T-helper 17 cell (primary cell): ENCODE results near the gene POLDIP2. TPM values are rescaled to one million over a fixed set of nuclear protein-coding genes. Genes with fewer than 3 reads are reported as not detected.

ENCODE experiments used
- ATAC-seq: fragments of 150-1000 bp; cut with Tn5 transposase; 2 replicates; pipeline ENCODE4 v1.10.0; 2021; ENCODE audit warnings: mild to moderate bottlenecking, moderate library complexity
- DNase-seq, 3 donors: peaks; one replicate each; pipeline versions ENCODE4 v3.0.0 to v3.0.0-alpha.2; 2020 to 2021
- H3K9me3 ChIP-seq: one replicate; pipeline ENCODE4 v1.7.0; 2013; ENCODE audit warnings: low read length, mild to moderate bottlenecking; ENCODE audit not compliant: control insufficient read depth, poor library complexity, severe bottlenecking
- H3K27ac Mint-ChIP-seq: one replicate; pipeline ENCODE4 v1.8.0; 2022; ENCODE audit warnings: mild to moderate bottlenecking, moderate library complexity, mixed read lengths
- H3K27me3 Mint-ChIP-seq: one replicate; pipeline ENCODE4 v1.8.0; 2022; ENCODE audit warnings: mixed read lengths
- H3K36me3 Mint-ChIP-seq: one replicate; pipeline ENCODE4 v1.8.0; 2022; ENCODE audit warnings: low read depth, mixed read lengths
- H3K4me1 Mint-ChIP-seq: one replicate; pipeline ENCODE4 v1.8.0; 2022; ENCODE audit warnings: mild to moderate bottlenecking, mixed read lengths
- H3K4me3 Mint-ChIP-seq: one replicate; pipeline ENCODE4 v1.8.0; 2022; ENCODE audit warnings: mild to moderate bottlenecking, moderate library complexity, mixed read lengths
- total RNA-seq, 4 donors: library from RNA in 2 of 4; stranded (reverse) in 2 of 4; gene quantifications; one replicate each; pipeline ENCODE4 v1.2.3 and lab custom pipeline; 2022 to 2026

POLDIP2 gene
- total RNA-seq, 2 donors from 2014 or later, result 24.6 to 30.7 TPM

- ATAC-seq, result no peak
- DNase-seq, result no peak
- Mint-ChIP-seq H3K36me3 (peaks cover 3% of the 10 kb centered on the region), H3K4me1 (peaks cover 11% of the 10 kb centered on the region), H3K27me3 (no peaks in the 10 kb centered on the region), H3K4me3 (no peak overlapping the region), H3K27ac (peak overlapping the region; percentile 11)
- H3K9me3 ChIP-seq, result no peaks in the 10 kb centered on the region
Measured at GRCh38 chr17:28397275-28397674, 39.9 kb upstream of the POLDIP2 start.

GRCh38 chr17:28396635-28397239 lies 39.4 kb upstream of the POLDIP2 start:
- DNase-seq (no peak), ATAC-seq (no peak)
- H3K9me3 ChIP-seq, result no peaks in the 10 kb centered on the region
- Mint-ChIP-seq H3K27me3 (no peaks in the 10 kb centered on the region), H3K36me3 (peaks cover 3% of the 10 kb centered on the region), H3K4me3 (no peak overlapping the region), H3K4me1 (peaks cover 9% of the 10 kb centered on the region), H3K27ac (no peak overlapping the region)

GRCh38 chr17:28395968-28396367 lies 38.6 kb upstream of the POLDIP2 start:
- H3K9me3 ChIP-seq, result no peaks in the 10 kb centered on the region
- Mint-ChIP-seq H3K27ac (no peak overlapping the region), H3K27me3 (no peaks in the 10 kb centered on the region), H3K4me1 (peaks cover 9% of the 10 kb centered on the region), H3K4me3 (no peak overlapping the region), H3K36me3 (peaks cover 5% of the 10 kb centered on the region)
- DNase-seq (no peak), ATAC-seq (no peak)

- Mint-ChIP-seq H3K4me3 (no peak overlapping the region), H3K4me1 (peaks cover 11% of the 10 kb centered on the region), H3K36me3 (peaks cover 6% of the 10 kb centered on the region), H3K27ac (no peak overlapping the region), H3K27me3 (no peaks in the 10 kb centered on the region)
- ATAC-seq (no peak), DNase-seq (no peak)
- no peaks in the 10 kb centered on the region for H3K9me3 ChIP-seq
Measured at GRCh38 chr17:28395426-28395825, 38.1 kb upstream of the POLDIP2 start.

- peaks cover 11% of the 10 kb centered on the region for H3K36me3 Mint-ChIP-seq
- DNase-seq (no peak), ATAC-seq (no peak)
- H3K4me1 Mint-ChIP-seq, result peaks cover 15% of the 10 kb centered on the region
- H3K9me3 ChIP-seq, result no peaks in the 10 kb centered on the region
- no peak overlapping the region for H3K4me3 Mint-ChIP-seq
- no peaks in the 10 kb centered on the region for H3K27me3 Mint-ChIP-seq
- no peak overlapping the region for H3K27ac Mint-ChIP-seq
Measured at GRCh38 chr17:28394337-28395116, 37.2 kb upstream of the POLDIP2 start.

DNA sequence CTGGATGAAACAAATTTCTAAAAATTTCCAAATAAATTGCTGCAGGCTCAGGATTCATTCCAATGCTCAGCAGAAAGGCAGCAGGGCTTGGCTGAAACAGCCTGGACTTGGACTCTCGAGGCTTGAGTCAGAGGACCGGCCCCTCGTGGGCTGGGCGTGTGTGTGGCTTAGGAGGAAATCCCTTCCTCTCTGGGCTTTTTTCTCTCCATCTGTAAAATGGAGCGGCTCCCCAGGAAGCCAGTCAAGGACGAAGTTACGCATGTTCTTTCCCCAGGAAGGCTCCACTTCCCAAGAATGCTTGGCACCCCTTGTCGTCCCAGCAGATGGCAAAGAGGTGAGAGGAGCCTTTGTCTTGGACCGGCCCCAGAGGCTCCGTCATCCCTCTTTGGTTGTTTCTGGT lies 35.2 kb upstream of the POLDIP2 start:
- peaks cover 11% of the 10 kb centered on the region for H3K36me3 Mint-ChIP-seq
- peaks cover 11% of the 10 kb centered on the region for H3K4me1 Mint-ChIP-seq
- H3K4me3 Mint-ChIP-seq, result no peak overlapping the region
- no peak for DNase-seq
- H3K27me3 Mint-ChIP-seq, result no peaks in the 10 kb centered on the region
- no peak for ATAC-seq
- no peak overlapping the region for H3K27ac Mint-ChIP-seq
- no peaks in the 10 kb centered on the region for H3K9me3 ChIP-seq

- no peak overlapping the region for H3K4me3 Mint-ChIP-seq
- no peak overlapping the region for H3K27ac Mint-ChIP-seq
Measured at GRCh38 chr17:28391401-28391800, 34.1 kb upstream of the POLDIP2 start.

GRCh38 chr17:28390984-28391383 lies 33.7 kb upstream of the POLDIP2 start:
- DNase-seq, result no peak
- no peak overlapping the region for H3K4me3 Mint-ChIP-seq
- H3K4me1 Mint-ChIP-seq, result peaks cover 13% of the 10 kb centered on the region
- H3K36me3 Mint-ChIP-seq, result peaks cover 11% of the 10 kb centered on the region
- no peak for ATAC-seq
- no peaks in the 10 kb centered on the region for H3K9me3 ChIP-seq
- H3K27me3 Mint-ChIP-seq, result no peaks in the 10 kb centered on the region
- H3K27ac Mint-ChIP-seq, result no peak overlapping the region

More at GRCh38 chr17:28391401-28391800, 34.1 kb upstream of the POLDIP2 start:
- H3K9me3 ChIP-seq, result no peaks in the 10 kb centered on the region
- no peak for DNase-seq
- ATAC-seq, result no peak
- H3K27me3 Mint-ChIP-seq, result no peaks in the 10 kb centered on the region
- peaks cover 11% of the 10 kb centered on the region for H3K4me1 Mint-ChIP-seq
- peaks cover 11% of the 10 kb centered on the region for H3K36me3 Mint-ChIP-seq

DNA sequence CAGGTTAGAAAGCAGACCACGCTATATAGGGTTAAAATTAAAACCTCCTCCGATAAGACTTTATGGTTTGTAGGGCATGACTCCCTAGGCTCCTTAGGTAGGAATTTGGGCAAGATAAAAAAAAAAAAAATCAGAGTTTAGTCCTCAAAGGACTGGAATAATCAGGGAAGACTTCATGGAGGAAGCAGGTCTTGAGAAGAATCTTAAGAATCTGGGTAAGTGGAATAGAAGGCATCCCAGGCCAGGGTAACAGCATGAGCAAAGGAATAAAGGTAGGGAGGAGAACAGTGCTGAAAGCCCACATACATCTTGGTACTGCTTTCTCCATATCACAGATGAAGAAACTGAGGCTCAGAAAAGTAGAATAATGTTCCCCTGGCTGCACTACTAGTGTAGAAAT lies 33.2 kb upstream of the POLDIP2 start:
- H3K27ac Mint-ChIP-seq, result no peak overlapping the region
- no peaks in the 10 kb centered on the region for H3K9me3 ChIP-seq
- H3K4me1 Mint-ChIP-seq, result peaks cover 13% of the 10 kb centered on the region
- DNase-seq (no peak), ATAC-seq (no peak)
- H3K36me3 Mint-ChIP-seq, result peaks cover 11% of the 10 kb centered on the region
- no peaks in the 10 kb centered on the region for H3K27me3 Mint-ChIP-seq
- no peak overlapping the region for H3K4me3 Mint-ChIP-seq

DNA sequence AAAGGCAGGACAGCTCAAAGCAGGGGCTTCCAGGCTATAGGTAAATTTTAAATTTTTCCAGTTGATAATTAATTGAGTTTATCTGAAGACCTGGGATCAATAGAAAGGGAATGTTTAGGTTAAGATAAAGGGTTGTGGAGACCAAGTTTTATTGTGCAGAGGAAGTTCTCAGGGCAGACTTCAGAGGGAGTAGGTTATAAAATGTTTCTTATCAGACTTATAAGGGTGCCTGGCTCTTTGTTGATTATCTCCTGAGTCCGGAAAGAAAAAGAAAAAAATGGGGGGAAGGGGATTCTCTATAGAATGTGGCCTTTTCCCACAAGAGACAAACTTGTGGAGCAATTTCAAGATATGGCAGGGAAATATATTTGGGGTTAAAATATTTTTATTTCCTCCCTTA lies 32.8 kb upstream of the POLDIP2 start:
- Mint-ChIP-seq H3K27me3 (no peaks in the 10 kb centered on the region), H3K4me1 (peaks cover 17% of the 10 kb centered on the region), H3K36me3 (peaks cover 11% of the 10 kb centered on the region), H3K4me3 (no peak overlapping the region), H3K27ac (no peak overlapping the region)
- ATAC-seq (no peak), DNase-seq (no peak)
- H3K9me3 ChIP-seq, result no peaks in the 10 kb centered on the region

- Mint-ChIP-seq H3K4me3 (no peak overlapping the region), H3K36me3 (peaks cover 8% of the 10 kb centered on the region), H3K27ac (no peak overlapping the region), H3K27me3 (no peaks in the 10 kb centered on the region), H3K4me1 (peaks cover 19% of the 10 kb centered on the region)
- no peaks in the 10 kb centered on the region for H3K9me3 ChIP-seq
- ATAC-seq (no peak), DNase-seq (no peak)
Measured at GRCh38 chr17:28388106-28388505, 30.8 kb upstream of the POLDIP2 start.

DNA sequence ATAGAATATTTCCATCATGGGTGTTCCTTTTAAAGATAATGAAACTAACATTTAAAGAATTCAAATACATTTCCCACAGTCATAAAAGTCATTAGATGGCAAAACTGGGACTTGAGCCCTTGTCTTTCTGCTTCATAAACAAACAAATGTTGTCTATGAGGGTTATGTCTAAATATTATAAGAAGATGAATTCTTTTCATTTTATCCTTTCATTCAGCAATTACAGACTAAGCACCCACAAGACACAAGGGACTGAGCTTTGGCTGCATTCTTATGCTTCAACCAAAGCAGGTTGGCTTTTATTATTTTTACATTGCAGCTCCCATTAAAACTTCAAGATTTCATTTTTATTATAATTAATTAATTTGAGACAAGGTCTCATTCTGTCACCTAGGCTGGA lies 29.1 kb upstream of the POLDIP2 start:
- DNase-seq, result no peak
- H3K4me3 Mint-ChIP-seq, result no peak overlapping the region
- H3K27me3 Mint-ChIP-seq, result no peaks in the 10 kb centered on the region
- H3K9me3 ChIP-seq, result no peaks in the 10 kb centered on the region
- H3K27ac Mint-ChIP-seq, result no peak overlapping the region
- no peak for ATAC-seq
- H3K4me1 Mint-ChIP-seq, result peaks cover 21% of the 10 kb centered on the region
- H3K36me3 Mint-ChIP-seq, result peaks cover 8% of the 10 kb centered on the region

DNA sequence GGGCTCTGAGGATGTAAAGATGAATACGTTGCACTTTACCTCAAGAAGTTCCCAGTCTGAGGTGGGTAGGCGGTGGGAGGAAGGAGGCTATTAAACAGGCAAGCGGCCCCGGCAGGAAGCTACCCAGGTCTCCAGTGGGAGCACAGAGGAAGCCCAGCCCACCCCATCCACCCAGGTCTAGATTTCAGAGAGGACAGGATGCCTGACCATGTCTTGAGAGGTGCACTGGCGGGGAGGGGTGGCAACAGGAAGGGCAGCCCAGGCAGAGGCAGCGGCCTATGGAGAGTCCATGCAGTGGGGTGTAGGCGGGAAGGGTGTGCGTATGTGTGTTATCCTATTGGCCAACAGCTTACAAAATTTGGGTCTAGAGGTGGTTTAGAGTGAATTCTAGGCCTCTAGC lies 28.1 kb upstream of the POLDIP2 start:
- DNase-seq (no peak), ATAC-seq (peak; percentile 4)
- Mint-ChIP-seq H3K27me3 (no peaks in the 10 kb centered on the region), H3K4me3 (peak overlapping the region; percentile 94), H3K27ac (peak overlapping the region; percentile 91), H3K4me1 (peaks cover 23% of the 10 kb centered on the region), H3K36me3 (peaks cover 6% of the 10 kb centered on the region)
- no peaks in the 10 kb centered on the region for H3K9me3 ChIP-seq

DNA sequence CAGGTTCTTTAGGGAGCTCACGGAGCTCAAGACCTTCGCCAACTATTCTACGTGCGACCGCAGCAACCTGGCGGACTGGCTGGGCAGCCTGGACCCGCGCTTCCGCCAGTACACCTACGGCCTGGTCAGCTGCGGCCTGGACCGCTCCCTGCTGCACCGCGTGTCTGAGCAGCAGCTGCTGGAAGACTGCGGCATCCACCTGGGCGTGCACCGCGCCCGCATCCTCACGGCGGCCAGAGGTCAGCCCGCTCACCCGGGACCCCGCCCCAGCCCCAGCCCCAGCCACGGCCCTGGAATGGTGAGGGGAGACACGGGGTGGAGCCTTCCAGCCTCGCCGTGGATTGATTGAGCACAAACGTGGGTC lies 27.7 kb upstream of the POLDIP2 start:
- DNase-seq (no peak), ATAC-seq (peak; percentile 14)
- no peaks in the 10 kb centered on the region for H3K9me3 ChIP-seq
- H3K27ac Mint-ChIP-seq, result peak overlapping the region; percentile 91
- peaks cover 23% of the 10 kb centered on the region for H3K4me1 Mint-ChIP-seq
- H3K36me3 Mint-ChIP-seq, result peaks cover 5% of the 10 kb centered on the region
- H3K4me3 Mint-ChIP-seq, result peak overlapping the region; percentile 94
- no peaks in the 10 kb centered on the region for H3K27me3 Mint-ChIP-seq
